GM23338 (cell line): ENCODE results near the gene HTT. TPM values are rescaled to one million over a fixed set of nuclear protein-coding genes. Genes with fewer than 3 reads are reported as not detected.

Source experiments
- ATAC-seq: fragments of 200-7000 bp; cut with Tn5 transposase; 3 replicates; pipeline ENCODE4 v1.9.1; 2020
- DNase-seq: peaks from one replicate; pipeline ENCODE4 v3.0.0-alpha.2; 2015; ENCODE audit warnings: low spot score
- H2AFZ ChIP-seq: fragments of 200-600 bp; sonication (generic); 2 replicates; pipeline ENCODE4 v1.8.0; 2016; ENCODE audit warnings: antibody characterized with exemption, mild to moderate bottlenecking, moderate library complexity
- H3F3A ChIP-seq: fragments of 200-600 bp; sonication (generic); replicated peaks from 2 replicates; pipeline ENCODE4 v1.8.0; 2017; ENCODE audit warnings: antibody characterized with exemption, mixed run types, low read depth
- H3K27ac ChIP-seq: fragments of 200-600 bp; sonication (generic); 2 replicates; pipeline ENCODE4 v1.6.1; 2016; ENCODE audit warnings: low read depth
- H3K27me3 ChIP-seq: fragments of 200-600 bp; sonication (generic); 2 replicates; pipeline ENCODE4 v1.8.0; 2016; ENCODE audit warnings: mild to moderate bottlenecking, mixed run types, moderate library complexity; ENCODE audit not compliant: insufficient read depth
- H3K36me3 ChIP-seq: fragments of 200-600 bp; sonication (generic); 2 replicates; pipeline ENCODE4 v1.8.0; 2016; ENCODE audit warnings: mild to moderate bottlenecking; ENCODE audit not compliant: insufficient read depth
- H3K4me1 ChIP-seq: fragments of 200-600 bp; sonication (generic); 2 replicates; pipeline ENCODE4 v1.8.0; 2016; ENCODE audit warnings: mild to moderate bottlenecking, moderate library complexity; ENCODE audit not compliant: insufficient read depth
- H3K4me2 ChIP-seq: fragments of 200-600 bp; sonication (generic); 2 replicates; pipeline ENCODE4 v1.7.1; 2017; ENCODE audit warnings: mixed run types
- H3K4me3 ChIP-seq: fragments of 200-600 bp; sonication (generic); 2 replicates; pipeline ENCODE4 v1.6.1; 2016; ENCODE audit warnings: mixed run types
- H3K79me2 ChIP-seq: fragments of 200-600 bp; sonication (generic); replicated peaks from 2 replicates; pipeline ENCODE4 v1.8.0; 2017; ENCODE audit warnings: mild to moderate bottlenecking; ENCODE audit not compliant: insufficient read depth
- H3K9me2 ChIP-seq: fragments of 200-600 bp; sonication (generic); 2 replicates; pipeline ENCODE4 v1.8.0; 2017; ENCODE audit not compliant: insufficient read depth
- H4K20me1 ChIP-seq: fragments of 200-600 bp; sonication (generic); replicated peaks from 2 replicates; pipeline ENCODE4 v1.8.0; 2017; ENCODE audit warnings: mild to moderate bottlenecking; ENCODE audit not compliant: insufficient read depth
- H3K27ac Mint-ChIP-seq: 2 replicates; pipeline ENCODE4 v1.8.0; 2020; ENCODE audit warnings: inconsistent platforms, mild to moderate bottlenecking, moderate library complexity, mixed read lengths
- H3K27me3 Mint-ChIP-seq: 3 replicates; pipeline ENCODE4 v1.8.0; 2022; ENCODE audit warnings: low read depth, mild to moderate bottlenecking, moderate library complexity, mixed read lengths, inconsistent platforms; ENCODE audit not compliant: insufficient read depth, poor library complexity
- H3K36me3 Mint-ChIP-seq: 3 replicates; pipeline ENCODE4 v1.8.0; 2021; ENCODE audit warnings: low read depth, mild to moderate bottlenecking, inconsistent platforms, moderate library complexity, mixed read lengths
- H3K4me1 Mint-ChIP-seq: 3 replicates; pipeline ENCODE4 v1.8.0; 2020; ENCODE audit warnings: mild to moderate bottlenecking, inconsistent platforms, mixed read lengths
- H3K4me3 Mint-ChIP-seq: 3 replicates; pipeline ENCODE4 v1.8.0; 2021; ENCODE audit warnings: moderate library complexity, mild to moderate bottlenecking, inconsistent platforms, mixed read lengths
- H3K9me3 Mint-ChIP-seq: 3 replicates; pipeline ENCODE4 v1.8.0; 2020; ENCODE audit warnings: moderate library complexity, mild to moderate bottlenecking, inconsistent platforms, mixed read lengths
- CREB1 ChIP-seq: fragments of 250-450 bp; sonication (Bioruptor Pico); IDR thresholded peaks from 2 replicates; pipeline ENCODE4 v1.5.0; 2020; ENCODE audit warnings: low read depth, mild to moderate bottlenecking, moderate library complexity
- CTCF ChIP-seq, 2 experiments: fragments of 200-600 bp in 1 of 2; sonication (generic) in 1 of 2; conservative IDR thresholded peaks; 2 replicates each; pipeline versions ENCODE4 v1.5.1 to v1.6.1; 2016 to 2017; ENCODE audit warnings: antibody characterized with exemption in 2 of 2, low read depth in 2 of 2, mild to moderate bottlenecking in 2 of 2, moderate library complexity in 1 of 2
- ETS1 ChIP-seq: IDR thresholded peaks from 2 replicates; pipeline ENCODE4 v1.6.1; 2016; ENCODE audit warnings: antibody characterized with exemption
- EZH2 ChIP-seq: fragments of 200-600 bp; sonication (generic); IDR thresholded peaks from one replicate; pipeline ENCODE4 v1.8.0; 2017; ENCODE audit warnings: antibody characterized with exemption, mild to moderate bottlenecking, low read depth; ENCODE audit not compliant: unreplicated experiment
- EZH2phosphoT487 ChIP-seq: fragments of 200-600 bp; sonication (generic); IDR thresholded peaks from one replicate; pipeline ENCODE4 v1.8.1; 2018; ENCODE audit warnings: antibody characterized with exemption; ENCODE audit not compliant: unreplicated experiment
- JUNB ChIP-seq: IDR thresholded peaks from one replicate; pipeline ENCODE4 v1.6.1; 2016; ENCODE audit warnings: antibody characterized with exemption; ENCODE audit not compliant: unreplicated experiment
- NANOG ChIP-seq: IDR thresholded peaks from 2 replicates; pipeline ENCODE4 v1.6.1; 2016; ENCODE audit warnings: antibody characterized with exemption, borderline replicate concordance
- POLR2AphosphoS5 ChIP-seq: IDR thresholded peaks from 2 replicates; pipeline ENCODE4 v1.6.1; 2016; ENCODE audit warnings: antibody characterized with exemption, low read depth
- REST ChIP-seq: IDR thresholded peaks from one replicate; pipeline ENCODE4 v1.6.1; 2018; ENCODE audit warnings: antibody characterized with exemption; ENCODE audit not compliant: unreplicated experiment
- STAT1 ChIP-seq: IDR thresholded peaks from one replicate; pipeline ENCODE4 v1.6.1; 2016; ENCODE audit warnings: antibody characterized with exemption; ENCODE audit not compliant: unreplicated experiment
- ZNF114 ChIP-seq: fragments of 250-450 bp; sonication (Bioruptor Pico); IDR thresholded peaks from 2 replicates; pipeline ENCODE4 v1.5.0; 2020; ENCODE audit warnings: mild to moderate bottlenecking, moderate library complexity
- ZNF331 ChIP-seq: fragments of 250-450 bp; sonication (Bioruptor Pico); IDR thresholded peaks from 2 replicates; pipeline ENCODE4 v1.5.0; 2020; ENCODE audit warnings: low read depth, mild to moderate bottlenecking, moderate library complexity
- ZNF462 ChIP-seq: fragments of 250-450 bp; sonication (Bioruptor Pico); IDR thresholded peaks from 2 replicates; pipeline ENCODE4 v1.5.0; 2020; ENCODE audit warnings: mild to moderate bottlenecking, moderate library complexity
- polyA plus RNA-seq: library from polyadenylated mRNA; unstranded; fragments of >200 nt; fragmentation: Nextera tagmentation; extraction: Ambion mirVana; gene quantifications from 2 replicates; pipeline ENCODE4 v1.2.1, GENCODE V29; 2016
- total RNA-seq: library from RNA; depleted of rRNA; stranded (reverse); fragments of >200 nt; shearing (Covaris generic); gene quantifications from 2 replicates; pipeline ENCODE4 v1.2.3, GENCODE V29; 2014

The HTT gene
- total and polyA plus RNA-seq, 2 experiments from 2014 or later, result 26.6 to 67.7 TPM

GRCh38 chr4:3177426-3177825 lies 102.9 kb downstream of the HTT start:
- H3K4me3 ChIP-seq, result no peak overlapping the region
- no peak overlapping the region for H3K27ac ChIP-seq
- Mint-ChIP-seq H3K9me3 (no peaks in the 10 kb centered on the region; the same call in 2 of the 3 replicates), H3K4me1 (peaks cover 7% of the 10 kb centered on the region; the same call in 2 of the 3 replicates), H3K36me3 (peaks cover 55% of the 10 kb centered on the region), H3K27me3 (peaks cover 3% of the 10 kb centered on the region), H3K27ac (no peak overlapping the region), H3K4me3 (no peak overlapping the region)
- TF ChIP-seq REST (no peak), EZH2 (no peak), POLR2AphosphoS5 (no peak), CREB1 (no peak), ETS1 (no peak), ZNF331 (CRISPR knock-in tag) (no peak), STAT1 (no peak), NANOG (no peak), EZH2phosphoT487 (no peak), ZNF114 (CRISPR knock-in tag) (no peak), ZNF462 (CRISPR knock-in tag) (no peak), CTCF (conservative IDR thresholded peaks at IDR 0.05; ENCODE audit: low read depth in 2 of 2) (no peak), JUNB (no peak)
- H2AFZ ChIP-seq, result no peak overlapping the region
- H3F3A ChIP-seq, result no peaks in the 10 kb centered on the region
- no peaks in the 10 kb centered on the region for H3K4me1 ChIP-seq
- no peak for DNase-seq
- H3K79me2 ChIP-seq, result no peaks in the 10 kb centered on the region
- no peak overlapping the region for H3K4me2 ChIP-seq
- peaks cover 33% of the 10 kb centered on the region for H3K36me3 ChIP-seq
- H3K9me2 ChIP-seq, result no peaks in the 10 kb centered on the region
- no peak for ATAC-seq
- H3K27me3 ChIP-seq, result no peaks in the 10 kb centered on the region
- H4K20me1 ChIP-seq, result peaks cover 10% of the 10 kb centered on the region; the same call in 1 of the 2 replicates
